NCI-H1105 treated with DMSO at 0.1 percent for 48 hours (cell line): Measurements from ENCODE around the gene NRSN1.
"Not testable (repeated sequence)": the region's sequence is repeated elsewhere in the genome, so short reads cannot be mapped to it uniquely, and the experiment has no call there.

Source experiments
- DNase-seq: peaks from one replicate; lab custom pipeline; 2025; lab: John Stamatoyannopoulos, UW

The NRSN1 gene

DNA sequence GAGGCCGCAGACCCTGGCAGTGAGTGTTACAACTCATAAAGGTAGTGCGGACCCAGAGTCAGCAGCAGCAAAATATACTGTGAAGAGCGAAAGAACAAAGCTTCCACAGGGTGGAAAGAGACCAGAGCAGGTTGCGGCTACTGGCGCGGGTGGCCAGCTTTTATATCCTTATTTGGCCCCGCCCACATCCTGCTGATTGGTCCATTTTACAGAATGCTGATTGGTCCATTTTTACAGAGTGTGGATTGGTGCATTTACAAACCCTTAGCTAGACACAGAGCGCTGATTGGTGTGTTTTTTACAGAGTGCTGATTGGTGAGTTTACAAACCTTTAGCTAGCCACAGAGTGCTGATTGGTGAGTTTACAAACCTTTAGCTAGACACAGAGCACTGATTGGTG is 16.7 kb downstream of the NRSN1 start:
- DNase-seq, result not testable (repeated sequence)

DNA sequence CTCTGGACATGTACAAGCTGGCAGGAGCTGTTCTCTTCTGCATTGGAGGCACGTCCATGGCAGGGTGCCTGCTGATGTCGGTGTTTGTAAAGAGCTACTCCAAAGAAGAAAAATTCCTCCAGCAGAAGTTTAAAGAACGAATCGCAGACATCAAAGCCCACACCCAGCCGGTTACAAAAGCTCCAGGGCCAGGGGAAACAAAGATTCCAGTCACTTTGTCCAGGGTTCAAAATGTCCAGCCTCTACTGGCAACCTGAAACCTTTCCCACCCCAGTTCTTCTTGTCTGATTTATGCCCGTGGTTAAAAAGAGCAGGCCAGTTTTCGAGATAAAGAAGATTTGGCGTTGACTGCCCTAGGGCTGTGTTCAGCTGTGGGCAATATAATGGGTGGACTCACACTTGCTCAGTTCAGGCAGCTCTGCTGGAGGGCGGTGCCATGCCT is 19.7 kb downstream of the NRSN1 start:
- DNase-seq, result no peak

GRCh38 chr6:24146871-24147270 is 20.9 kb downstream of the NRSN1 start:
- no peak for DNase-seq

- no peak for DNase-seq
Observed at GRCh38 chr6:24147511-24148153, 21.6 kb downstream of the NRSN1 start.

GRCh38 chr6:24148154-24148570 is 22.1 kb downstream of the NRSN1 start:
- no peak for DNase-seq

DNA sequence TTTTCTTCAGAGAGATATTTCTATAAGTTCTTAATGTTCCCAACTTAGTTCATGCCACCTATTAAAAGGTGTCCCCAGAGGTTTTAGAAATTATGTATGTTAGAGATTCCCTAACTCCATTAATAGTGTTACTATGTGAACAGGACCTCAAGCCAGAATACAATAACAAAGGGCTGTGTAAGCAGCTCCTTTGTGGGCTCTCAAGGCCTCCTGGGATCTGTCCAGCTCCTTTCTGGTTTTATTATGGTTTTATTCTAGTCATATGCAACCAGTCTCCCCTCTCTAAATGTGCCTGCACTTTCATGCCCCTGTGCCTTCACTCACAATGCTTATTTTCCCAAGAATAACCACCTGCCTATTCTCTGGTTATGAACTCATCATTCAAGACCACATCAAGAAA is 22.7 kb downstream of the NRSN1 start:
- DNase-seq, result no peak

DNA sequence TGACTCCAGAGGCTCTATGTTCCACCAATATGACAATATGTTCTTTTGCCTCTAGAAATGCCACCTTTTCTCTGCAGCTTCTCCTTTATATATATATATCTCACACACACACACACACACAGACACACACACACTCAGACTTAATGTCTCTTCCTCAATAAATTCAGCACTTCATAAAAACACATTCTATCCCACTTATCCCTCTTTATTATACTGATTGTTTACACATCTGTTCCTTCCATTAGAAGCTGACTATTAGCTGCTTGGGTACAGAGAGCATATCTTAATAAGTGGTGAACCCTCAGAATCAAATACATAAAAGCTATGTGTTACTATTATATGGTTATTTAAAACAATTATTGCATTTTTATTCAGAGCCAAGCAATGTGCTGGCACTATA is 23.3 kb downstream of the NRSN1 start:
- peak; percentile 70 for DNase-seq

DNA sequence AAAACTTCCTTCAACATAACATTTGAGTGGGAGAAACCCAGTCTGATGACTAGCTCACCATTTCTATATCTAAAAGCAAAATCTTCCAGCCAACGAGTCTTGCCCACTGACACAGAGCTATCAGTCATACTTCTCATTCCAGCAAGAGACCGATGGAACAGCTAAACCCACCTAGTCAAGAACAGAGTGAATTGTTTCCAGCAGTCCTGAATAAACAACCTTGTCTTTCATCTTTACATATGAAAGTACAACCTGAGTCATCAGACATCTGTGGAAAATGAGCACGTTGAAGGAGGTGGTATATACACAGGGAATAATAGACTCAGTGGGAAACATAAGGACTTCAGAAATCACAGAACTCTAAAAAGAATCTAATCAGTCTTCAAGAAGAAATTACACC is 23.8 kb downstream of the NRSN1 start:
- DNase-seq, result no peak

DNA sequence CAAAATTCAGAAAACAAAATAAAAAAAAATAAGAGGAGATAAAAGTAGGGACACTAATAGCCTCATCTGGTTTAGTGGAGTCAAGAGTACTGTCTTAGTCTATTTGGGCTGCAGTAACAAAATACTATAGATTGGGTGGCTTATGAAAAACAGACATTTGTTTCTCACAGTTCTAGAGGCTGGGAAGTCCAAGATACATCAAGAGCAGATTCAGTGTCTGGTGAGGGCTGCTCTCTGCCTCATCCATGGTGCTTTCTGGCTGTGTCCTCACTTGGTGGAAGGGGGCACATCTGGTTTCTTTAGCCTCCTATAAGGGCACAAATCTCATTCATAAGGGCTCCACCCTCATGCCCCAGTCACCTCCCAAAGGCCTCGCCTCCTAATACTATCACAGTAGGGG is 26.0 kb downstream of the NRSN1 start:
- DNase-seq, result no peak

DNA sequence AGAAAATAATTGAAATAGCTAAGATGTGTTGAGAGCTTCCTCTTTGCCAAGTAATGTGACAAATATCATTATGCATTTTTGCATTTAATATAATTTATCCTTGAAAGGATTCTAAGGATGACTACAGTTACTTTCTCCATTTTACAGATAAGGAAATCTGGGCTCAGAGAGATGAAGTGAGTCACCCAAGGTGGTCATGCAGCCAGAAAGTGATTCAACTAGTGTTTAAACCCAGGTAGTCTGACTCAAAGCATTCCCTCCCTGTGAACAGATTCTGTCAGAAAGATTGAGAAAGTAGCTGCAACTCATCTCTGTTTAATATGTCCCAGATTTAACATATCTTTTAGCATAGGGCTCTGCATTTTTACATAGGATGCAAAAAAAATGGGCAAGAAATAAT is 28.1 kb downstream of the NRSN1 start:
- no peak for DNase-seq

DNA sequence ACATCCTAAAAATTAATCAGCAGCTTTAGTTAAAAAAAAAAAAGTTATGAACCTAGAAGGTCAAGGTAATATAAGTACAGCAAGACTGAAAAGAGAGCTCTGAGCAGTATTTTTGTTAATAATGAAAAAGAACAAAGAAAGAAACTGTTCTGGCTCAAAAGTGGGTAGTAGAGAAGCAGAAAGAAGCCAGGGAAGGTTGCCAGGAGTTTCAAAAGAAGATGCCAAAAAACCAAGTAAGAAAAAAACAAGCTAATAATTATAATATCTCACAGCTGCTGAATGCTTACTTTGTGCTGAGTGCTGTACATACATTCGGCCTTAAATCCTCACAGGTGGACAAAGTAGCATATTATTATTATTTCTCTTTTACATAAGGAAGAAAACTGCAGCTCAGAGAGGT is 31.9 kb downstream of the NRSN1 start:
- DNase-seq, result peak; percentile 17

GRCh38 chr6:24183584-24183983 is 57.6 kb downstream of the NRSN1 start:
- no peak for DNase-seq

- DNase-seq, result no peak
Observed at GRCh38 chr6:24186349-24186748, 60.3 kb downstream of the NRSN1 start.

- no peak for DNase-seq
Observed at GRCh38 chr6:24187965-24188577, 62.1 kb downstream of the NRSN1 start.

GRCh38 chr6:24188578-24189080 is 62.6 kb downstream of the NRSN1 start:
- DNase-seq, result peak; percentile 8

DNA sequence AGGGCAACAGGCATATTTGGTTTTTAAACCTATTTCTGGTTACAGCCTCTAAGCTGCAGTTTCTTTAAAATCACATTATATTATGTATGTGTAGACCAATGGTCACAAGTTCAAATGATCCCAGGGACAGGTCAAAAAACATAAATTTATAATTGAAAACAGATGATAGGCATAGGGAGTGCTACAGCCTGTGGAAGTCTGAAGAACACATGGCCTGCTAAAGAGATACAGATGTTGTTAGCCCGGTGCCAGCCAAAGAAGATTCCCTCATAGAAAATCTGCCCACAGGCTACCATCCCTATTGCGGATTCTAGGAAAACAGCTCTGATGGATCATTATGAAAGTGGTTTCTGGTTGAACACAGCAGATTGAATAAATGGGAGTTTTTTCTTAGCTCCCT is 65.3 kb downstream of the NRSN1 start:
- DNase-seq, result no peak

DNA sequence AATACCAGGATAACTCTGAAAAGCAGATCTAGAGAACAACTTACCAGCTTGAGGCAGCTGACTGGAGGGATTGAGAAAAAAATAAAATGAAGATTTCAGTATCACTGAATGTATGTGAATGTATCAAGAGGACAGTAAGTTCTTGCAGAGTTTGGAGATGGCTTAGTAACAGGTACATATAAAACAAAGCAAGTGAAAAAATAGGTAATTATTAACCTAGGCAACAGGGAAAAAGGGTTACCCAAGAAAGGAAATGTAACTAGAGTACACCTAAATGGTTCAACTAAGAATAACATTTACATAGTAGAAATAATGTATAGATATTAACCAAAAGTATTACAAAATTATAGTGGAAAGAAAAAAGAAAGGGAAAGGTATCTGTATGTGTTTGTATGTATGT is 67.3 kb downstream of the NRSN1 start:
- DNase-seq, result no peak

DNA sequence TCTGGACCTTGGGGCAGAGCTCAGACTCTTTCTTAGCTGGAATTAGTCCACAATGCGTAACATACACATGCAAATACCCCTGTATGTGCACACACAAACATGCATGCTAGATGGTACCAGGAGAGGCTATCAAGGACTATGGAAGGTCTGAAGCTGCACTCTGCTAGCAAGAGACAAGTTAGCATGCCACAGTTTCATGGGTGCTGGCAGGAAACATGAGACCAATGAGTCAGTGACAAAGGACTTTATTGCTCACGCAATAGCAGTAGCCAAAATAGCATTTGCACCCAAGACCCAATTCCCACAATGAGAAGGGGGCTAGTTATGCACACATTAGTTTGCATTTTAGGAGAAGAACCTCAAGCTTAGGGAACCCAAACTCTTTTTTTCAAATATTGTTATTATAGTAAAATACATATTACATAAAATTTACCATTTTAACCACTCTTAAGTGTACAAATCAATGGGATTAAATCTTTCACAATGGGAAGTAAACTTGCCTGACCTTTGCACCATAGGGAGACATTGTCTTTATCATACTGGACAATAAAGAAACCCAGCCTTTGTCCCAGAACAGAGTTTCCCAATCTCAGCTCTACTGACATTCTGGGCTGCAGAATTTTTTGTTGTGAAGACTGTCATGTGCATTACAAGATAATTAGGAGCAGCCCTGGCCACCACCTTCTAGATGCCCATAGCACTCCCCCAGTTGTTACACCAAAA is 69.1 kb downstream of the NRSN1 start:
- DNase-seq, result no peak

- no peak for DNase-seq
Observed at GRCh38 chr6:24195836-24196597, 70.0 kb downstream of the NRSN1 start.
